Activated CD8-positive, alpha-beta T cell treated with anti-CD3 and anti-CD28 coated beads for 36 hours (primary cell): ENCODE data around the gene HSDL1. TPM values are rescaled to one million over a fixed set of nuclear protein-coding genes. Genes with fewer than 3 reads are reported as not detected.

Experiments used
- ATAC-seq: fragments of 200-7000 bp; cut with Tn5 transposase; one replicate; pipeline ENCODE4 v1.10.0; 2021; ENCODE audit warnings: mild to moderate bottlenecking, moderate library complexity
- CTCF ChIA-PET: fragments of 350-600 bp; sonication (Branson Sonifier 250); formaldehyde crosslinking; loops from one replicate; lab custom pipeline; 2021; ENCODE audit warnings: antibody characterized with exemption; lab: Charles Lee
- POLR2A ChIA-PET: fragments of 350-600 bp; sonication (Branson Sonifier 250); formaldehyde crosslinking; loops from one replicate; lab custom pipeline; 2021; ENCODE audit warnings: antibody characterized with exemption; lab: Charles Lee
- DNase-seq: peaks from one replicate; pipeline ENCODE4 v3.0.0-alpha.2; 2020
- H3K27ac Mint-ChIP-seq: one replicate; pipeline ENCODE4 v1.8.0; 2021; ENCODE audit warnings: mild to moderate bottlenecking, mixed read lengths
- H3K27me3 Mint-ChIP-seq: one replicate; pipeline ENCODE4 v1.8.0; 2021; ENCODE audit warnings: mixed read lengths
- H3K36me3 Mint-ChIP-seq: one replicate; pipeline ENCODE4 v1.8.0; 2021; ENCODE audit warnings: low read depth, mixed read lengths
- H3K4me1 Mint-ChIP-seq: one replicate; pipeline ENCODE4 v1.8.0; 2021; ENCODE audit warnings: low read depth, mixed read lengths
- H3K4me3 Mint-ChIP-seq: one replicate; pipeline ENCODE4 v1.8.0; 2021; ENCODE audit warnings: mild to moderate bottlenecking, moderate library complexity, mixed read lengths
- H3K9me3 Mint-ChIP-seq: one replicate; pipeline ENCODE4 v1.8.0; 2021; ENCODE audit warnings: mixed read lengths
- intact Hi-C: fragments of 100-400 bp; cut with micrococcal nuclease; formaldehyde crosslinking; loops from one replicate; pipeline ENCODE4 v1.10.0; 2022
- total RNA-seq, 2 experiments: library from RNA; stranded (reverse); gene quantifications; one replicate each; pipeline ENCODE4 v1.2.3, GENCODE V29; 2021
- TF ChIP-seq, protein P1 (sequence below): fragments of 200-600 bp; IDR thresholded peaks from one replicate; pipeline ENCODE4 v1.8.0; 2022; ENCODE audit warnings: antibody characterized with exemption, mild to moderate bottlenecking

The HSDL1 gene
- total RNA-seq, 2 experiments from 2014 or later = 11.1 to 11.8 TPM

DNA sequence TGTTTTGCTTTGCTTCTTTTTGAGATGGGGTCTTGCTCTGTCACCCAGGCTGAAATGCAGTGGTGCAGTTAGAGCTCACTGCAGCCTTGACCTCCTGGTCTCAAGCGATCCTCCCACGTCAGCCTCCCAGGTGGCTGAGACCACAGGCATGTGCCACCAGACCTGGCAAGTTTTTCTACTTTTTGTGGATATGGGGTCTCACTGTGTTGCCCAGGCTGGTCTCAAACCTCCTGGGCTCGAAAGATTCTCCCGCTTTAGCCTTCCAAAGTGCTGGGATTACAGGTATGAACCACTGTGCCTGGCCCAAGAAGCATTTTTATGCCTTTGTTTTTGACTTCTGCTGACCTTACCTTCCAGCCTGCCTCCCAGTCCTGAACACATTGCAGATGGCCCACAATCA is 10.2 kb upstream of the HSDL1 start:
- no peaks in the 10 kb centered on the region for H3K4me1 Mint-ChIP-seq
- ChIA-PET POLR2A (interaction anchor here (2.4 kb wide), 1 partner anchor 21 kb away, joined by 6 read pairs; no protein-coding TSS in a partner anchor), CTCF (interaction anchor here (1.1 to 1.7 kb wide), 4 partner anchors 11 to 89 kb away, joined by 3 to 5 read pairs (median 4); no protein-coding TSS in a partner anchor)
- no peak for ATAC-seq
- no peak overlapping the region for H3K4me3 Mint-ChIP-seq
- intact Hi-C loops = no loop called here
- peaks cover 15% of the 10 kb centered on the region for H3K27me3 Mint-ChIP-seq
- no peaks in the 10 kb centered on the region for H3K36me3 Mint-ChIP-seq
- TF ChIP-seq, protein P1, sequence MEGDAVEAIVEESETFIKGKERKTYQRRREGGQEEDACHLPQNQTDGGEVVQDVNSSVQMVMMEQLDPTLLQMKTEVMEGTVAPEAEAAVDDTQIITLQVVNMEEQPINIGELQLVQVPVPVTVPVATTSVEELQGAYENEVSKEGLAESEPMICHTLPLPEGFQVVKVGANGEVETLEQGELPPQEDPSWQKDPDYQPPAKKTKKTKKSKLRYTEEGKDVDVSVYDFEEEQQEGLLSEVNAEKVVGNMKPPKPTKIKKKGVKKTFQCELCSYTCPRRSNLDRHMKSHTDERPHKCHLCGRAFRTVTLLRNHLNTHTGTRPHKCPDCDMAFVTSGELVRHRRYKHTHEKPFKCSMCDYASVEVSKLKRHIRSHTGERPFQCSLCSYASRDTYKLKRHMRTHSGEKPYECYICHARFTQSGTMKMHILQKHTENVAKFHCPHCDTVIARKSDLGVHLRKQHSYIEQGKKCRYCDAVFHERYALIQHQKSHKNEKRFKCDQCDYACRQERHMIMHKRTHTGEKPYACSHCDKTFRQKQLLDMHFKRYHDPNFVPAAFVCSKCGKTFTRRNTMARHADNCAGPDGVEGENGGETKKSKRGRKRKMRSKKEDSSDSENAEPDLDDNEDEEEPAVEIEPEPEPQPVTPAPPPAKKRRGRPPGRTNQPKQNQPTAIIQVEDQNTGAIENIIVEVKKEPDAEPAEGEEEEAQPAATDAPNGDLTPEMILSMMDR = no peak
- H3K27ac Mint-ChIP-seq = no peak overlapping the region
- no peaks in the 10 kb centered on the region for H3K9me3 Mint-ChIP-seq
- DNase-seq = no peak

DNA sequence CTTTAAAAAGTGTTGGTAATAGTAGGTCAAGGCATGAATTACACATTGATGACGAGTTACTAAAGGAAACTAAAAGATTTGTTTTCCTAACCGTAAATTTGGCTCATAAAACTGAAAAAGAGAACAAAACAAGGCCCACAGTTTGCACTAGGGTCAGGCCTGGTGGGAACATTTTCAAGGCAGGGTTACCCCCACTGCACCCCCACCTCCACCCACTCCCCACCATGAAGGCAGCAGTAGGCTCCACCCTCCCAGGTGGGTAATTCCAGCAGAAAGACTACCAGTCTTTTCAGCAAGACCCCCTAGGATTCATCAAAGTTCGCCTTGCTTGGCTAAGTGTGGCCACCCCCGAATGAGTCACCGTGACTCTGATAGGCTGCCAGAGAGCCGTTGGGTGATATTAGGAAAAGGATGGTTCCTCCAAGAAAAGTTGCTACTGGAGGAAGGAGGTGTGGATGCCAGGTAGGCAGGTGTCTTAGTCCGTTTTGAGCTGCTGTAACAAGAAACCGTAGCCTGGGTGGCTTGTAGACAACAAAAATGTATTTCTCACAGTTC is 8.8 kb upstream of the HSDL1 start:
- Mint-ChIP-seq H3K9me3 (no peaks in the 10 kb centered on the region), H3K27me3 (peaks cover 5% of the 10 kb centered on the region), H3K4me1 (peaks cover 2% of the 10 kb centered on the region), H3K4me3 (no peak overlapping the region), H3K27ac (no peak overlapping the region), H3K36me3 (no peaks in the 10 kb centered on the region)
- POLR2A ChIA-PET = no interaction called here
- ATAC-seq (no peak), DNase-seq (no peak)
- intact Hi-C loops = no loop called here
- CTCF ChIA-PET = interaction anchor here (1.4 kb wide), 1 partner anchor 22 kb away, joined by 4 read pairs; no protein-coding TSS in a partner anchor
- TF ChIP-seq, protein P1 = no peak

DNA sequence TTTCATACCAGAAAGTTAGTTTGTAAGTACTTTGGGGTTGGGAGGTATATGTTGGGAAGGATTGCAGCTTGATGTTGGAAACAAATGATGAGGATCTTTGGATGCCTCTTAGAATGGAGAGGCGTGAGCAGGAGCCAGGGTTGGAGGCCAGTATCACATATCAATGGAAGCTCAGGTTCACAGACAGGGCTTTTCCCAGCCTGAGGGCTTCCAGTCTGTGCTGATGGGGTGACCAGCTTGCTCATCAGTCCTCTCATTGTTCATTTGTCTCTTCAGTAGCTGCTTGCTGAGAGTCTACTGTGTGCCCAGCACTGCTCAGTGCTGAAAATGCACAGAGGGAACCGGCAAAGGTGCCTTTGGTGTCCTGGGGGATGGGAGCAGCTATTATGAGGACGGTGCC is 5.9 kb upstream of the HSDL1 start:
- H3K27me3 Mint-ChIP-seq = peaks cover 2% of the 10 kb centered on the region
- no peak for DNase-seq
- no peaks in the 10 kb centered on the region for H3K9me3 Mint-ChIP-seq
- no peak overlapping the region for H3K4me3 Mint-ChIP-seq
- TF ChIP-seq, protein P1 = no peak
- intact Hi-C loops = no loop called here
- H3K27ac Mint-ChIP-seq = no peak overlapping the region
- ChIA-PET CTCF (interaction anchor here (0.8 to 1.6 kb wide), 2 partner anchors 36 to 65 kb away, joined by 3 to 4 read pairs; partner anchors contain the start of gene TAF1C), POLR2A (interaction anchor here (1.0 to 1.9 kb wide), 3 partner anchors 9 to 33 kb away, joined by 3 to 6 read pairs (median 4); partner anchors contain the start of gene MBTPS1)
- H3K4me1 Mint-ChIP-seq = peaks cover 4% of the 10 kb centered on the region
- no peak for ATAC-seq
- H3K36me3 Mint-ChIP-seq = no peaks in the 10 kb centered on the region

DNA sequence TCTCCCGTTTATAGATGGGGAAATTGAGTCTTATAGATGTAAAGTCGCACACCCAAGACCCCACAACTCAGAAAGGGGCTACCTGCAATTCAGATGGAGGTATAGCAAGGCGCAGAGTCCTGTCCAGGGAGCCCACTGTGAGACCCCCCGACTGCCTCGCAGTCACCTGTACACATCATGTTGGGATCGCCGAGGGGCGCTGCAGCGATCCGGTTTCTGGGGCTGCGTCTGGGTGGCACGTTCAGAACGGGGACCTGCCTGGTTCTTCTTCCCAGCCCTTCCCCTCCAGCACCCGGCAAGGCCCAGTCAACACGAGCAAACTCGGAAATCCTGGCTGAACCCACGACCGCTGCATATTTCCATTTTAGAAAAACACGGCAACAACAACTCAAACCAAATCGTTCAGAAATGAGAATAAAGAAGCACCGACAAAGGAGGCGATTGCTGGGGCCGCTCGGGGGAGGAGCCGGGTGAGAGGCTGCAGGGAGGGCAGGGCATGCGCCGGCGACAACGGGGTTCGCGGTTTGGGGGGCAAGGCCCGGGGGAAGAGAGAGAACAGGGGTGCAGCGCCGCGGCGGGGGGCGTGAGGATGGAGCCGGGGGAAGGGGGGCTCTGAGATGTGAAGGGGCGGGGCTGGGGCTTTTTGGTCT is 643 bp downstream of the HSDL1 start:
- Mint-ChIP-seq H3K4me1 (peaks cover 28% of the 10 kb centered on the region), H3K9me3 (no peaks in the 10 kb centered on the region), H3K27ac (peak overlapping the region; percentile 82), H3K4me3 (peak overlapping the region; percentile 93), H3K36me3 (peaks cover 2% of the 10 kb centered on the region), H3K27me3 (no peaks in the 10 kb centered on the region)
- CTCF ChIA-PET = interaction anchor here (0.6 to 1.7 kb wide), 9 partner anchors 12 to 79 kb away, joined by 3 to 7 read pairs (median 3); partner anchors contain the start of genes MBTPS1 and TAF1C
- intact Hi-C loops = loop anchor here (5.0 kb wide), 1 partner anchor 57 kb away; no protein-coding TSS in a partner anchor
- peak; percentile 66 for ATAC-seq
- peak; percentile 62 for DNase-seq
- POLR2A ChIA-PET = interaction anchor here (0.8 to 1.5 kb wide), 5 partner anchors 12 to 33 kb away, joined by 3 to 10 read pairs (median 3); partner anchors contain the start of gene MBTPS1
- TF ChIP-seq, protein P1 = no peak
